ENCODE data around the gene FAM43B.

DNA sequence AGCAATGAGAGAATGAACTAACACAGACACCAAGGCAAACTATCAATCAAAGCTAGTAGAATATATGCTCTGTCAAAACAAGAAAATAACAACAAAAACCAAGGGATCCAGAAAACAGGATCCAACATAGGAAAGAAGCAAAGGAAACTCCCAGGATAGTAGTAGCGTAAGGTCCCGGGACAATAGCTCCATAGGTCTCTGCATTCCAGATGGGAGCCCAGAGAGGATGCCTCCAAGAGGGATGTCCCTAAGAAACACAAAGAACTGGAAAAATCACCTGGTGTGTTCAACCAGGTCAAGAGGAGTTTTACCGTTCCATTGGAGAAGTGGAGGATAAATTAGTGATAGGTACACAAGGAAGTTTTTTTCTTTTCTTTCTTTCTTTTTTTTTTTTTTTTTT, 5.7 kb upstream of the FAM43B start:
- TF ChIP-seq, protein P1, sequence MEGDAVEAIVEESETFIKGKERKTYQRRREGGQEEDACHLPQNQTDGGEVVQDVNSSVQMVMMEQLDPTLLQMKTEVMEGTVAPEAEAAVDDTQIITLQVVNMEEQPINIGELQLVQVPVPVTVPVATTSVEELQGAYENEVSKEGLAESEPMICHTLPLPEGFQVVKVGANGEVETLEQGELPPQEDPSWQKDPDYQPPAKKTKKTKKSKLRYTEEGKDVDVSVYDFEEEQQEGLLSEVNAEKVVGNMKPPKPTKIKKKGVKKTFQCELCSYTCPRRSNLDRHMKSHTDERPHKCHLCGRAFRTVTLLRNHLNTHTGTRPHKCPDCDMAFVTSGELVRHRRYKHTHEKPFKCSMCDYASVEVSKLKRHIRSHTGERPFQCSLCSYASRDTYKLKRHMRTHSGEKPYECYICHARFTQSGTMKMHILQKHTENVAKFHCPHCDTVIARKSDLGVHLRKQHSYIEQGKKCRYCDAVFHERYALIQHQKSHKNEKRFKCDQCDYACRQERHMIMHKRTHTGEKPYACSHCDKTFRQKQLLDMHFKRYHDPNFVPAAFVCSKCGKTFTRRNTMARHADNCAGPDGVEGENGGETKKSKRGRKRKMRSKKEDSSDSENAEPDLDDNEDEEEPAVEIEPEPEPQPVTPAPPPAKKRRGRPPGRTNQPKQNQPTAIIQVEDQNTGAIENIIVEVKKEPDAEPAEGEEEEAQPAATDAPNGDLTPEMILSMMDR (IDR thresholded peaks at IDR 0.05; ENCODE audit: low read length): no peak
- no peak for TF ChIP-seq EZH2 (IDR thresholded peaks at IDR 0.05; ENCODE audit: borderline replicate concordance, low read length)
